GM19468 (cell line): ENCODE data around the gene SGMS1.

Experiments
- ATAC-seq: cut with Tn5 transposase; IDR thresholded peaks from one replicate; pipeline ENCODE4 v1.9.1; 2021; ENCODE audit warnings: mild to moderate bottlenecking, moderate library complexity, moderate number of reproducible peaks; ENCODE audit not compliant: unreplicated experiment; ENCODE audit errors: extremely low read depth

Gene SGMS1

DNA sequence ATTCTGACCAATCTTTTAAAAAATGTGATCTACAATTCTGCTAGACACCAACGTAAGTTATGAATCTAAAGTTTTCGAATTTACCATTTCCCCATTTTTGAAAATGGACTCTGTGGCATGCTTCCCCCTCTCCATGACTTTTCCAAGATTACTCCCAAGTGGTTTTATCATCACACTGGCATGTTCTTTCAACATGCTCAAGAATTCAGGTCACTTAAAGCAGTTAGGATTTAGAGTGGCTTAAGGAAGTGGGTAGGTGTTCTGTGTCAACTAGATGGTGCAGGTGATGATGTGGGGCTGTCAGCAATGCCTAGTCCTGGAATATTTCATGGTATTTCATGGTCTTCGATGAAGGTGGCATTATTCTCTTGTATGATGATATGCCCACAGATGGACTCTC lies 208.5 kb downstream of the SGMS1 start:
- no peak for ATAC-seq

DNA sequence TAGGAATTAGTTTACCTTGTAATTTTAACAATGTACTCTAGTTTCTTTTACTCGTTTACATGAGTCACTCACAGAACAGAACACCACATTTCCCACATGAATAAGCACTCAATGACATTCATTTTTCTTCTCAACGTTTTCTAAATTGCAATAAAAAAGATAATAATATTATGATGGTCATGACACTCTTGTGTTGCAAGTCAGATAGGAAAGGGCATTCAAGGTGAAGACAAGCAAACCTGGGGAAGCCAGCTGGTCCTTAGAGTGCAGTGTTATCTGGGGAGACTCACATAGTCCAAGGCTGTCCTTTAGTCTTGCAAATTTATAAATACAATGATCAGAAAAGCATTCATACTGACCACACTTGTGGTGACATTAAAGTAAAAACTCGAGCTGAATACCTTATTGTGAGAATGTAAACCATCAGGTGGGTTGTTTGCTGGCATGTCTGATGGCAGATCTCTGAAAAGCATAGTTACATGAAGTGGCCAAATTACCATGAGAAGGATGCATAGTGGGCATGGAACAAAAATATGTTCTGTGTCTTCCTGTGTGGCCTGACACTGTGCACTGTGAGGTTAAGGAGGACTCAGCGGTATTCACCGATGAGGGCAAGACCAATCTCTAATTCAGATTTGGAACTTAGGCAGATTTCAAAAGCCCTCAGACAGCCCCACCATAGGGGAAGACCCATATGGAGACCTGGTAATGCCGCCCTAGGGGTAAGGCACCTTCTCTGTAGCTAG lies 213.5 kb downstream of the SGMS1 start:
- no peak for ATAC-seq

DNA sequence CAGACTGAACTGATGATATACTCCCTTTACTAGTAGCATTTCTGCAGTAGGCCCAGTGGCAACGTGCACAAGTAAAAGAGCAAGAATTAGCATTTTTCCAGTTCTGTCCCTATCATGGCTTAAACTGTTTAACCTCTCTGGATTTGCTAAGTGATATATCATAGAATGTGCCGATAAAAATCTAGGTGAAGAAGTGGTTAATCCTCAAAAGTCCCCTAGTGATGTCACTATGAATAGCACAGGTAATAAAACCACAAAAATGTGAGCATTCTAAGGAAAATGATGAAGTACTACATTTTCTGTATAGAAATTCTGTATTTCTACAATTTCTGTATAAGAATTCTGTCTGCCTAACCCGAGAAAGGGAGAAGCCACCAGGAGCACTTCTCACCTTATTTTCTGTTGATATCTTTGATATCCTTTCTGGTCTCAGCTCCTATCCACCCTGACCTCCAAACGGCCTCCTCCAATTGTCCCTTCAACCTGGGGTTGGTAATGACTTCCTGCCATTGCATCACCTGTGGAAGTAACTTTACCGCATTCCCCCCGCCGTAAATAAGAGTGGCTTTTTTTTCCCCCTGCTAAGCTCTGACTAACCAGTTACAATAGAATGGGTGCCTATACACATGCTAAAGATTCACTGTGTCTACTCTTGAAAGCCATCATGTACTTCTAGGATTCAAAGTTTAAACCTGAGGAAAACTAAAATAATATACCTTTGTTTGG lies 216.5 kb downstream of the SGMS1 start:
- no peak for ATAC-seq

DNA sequence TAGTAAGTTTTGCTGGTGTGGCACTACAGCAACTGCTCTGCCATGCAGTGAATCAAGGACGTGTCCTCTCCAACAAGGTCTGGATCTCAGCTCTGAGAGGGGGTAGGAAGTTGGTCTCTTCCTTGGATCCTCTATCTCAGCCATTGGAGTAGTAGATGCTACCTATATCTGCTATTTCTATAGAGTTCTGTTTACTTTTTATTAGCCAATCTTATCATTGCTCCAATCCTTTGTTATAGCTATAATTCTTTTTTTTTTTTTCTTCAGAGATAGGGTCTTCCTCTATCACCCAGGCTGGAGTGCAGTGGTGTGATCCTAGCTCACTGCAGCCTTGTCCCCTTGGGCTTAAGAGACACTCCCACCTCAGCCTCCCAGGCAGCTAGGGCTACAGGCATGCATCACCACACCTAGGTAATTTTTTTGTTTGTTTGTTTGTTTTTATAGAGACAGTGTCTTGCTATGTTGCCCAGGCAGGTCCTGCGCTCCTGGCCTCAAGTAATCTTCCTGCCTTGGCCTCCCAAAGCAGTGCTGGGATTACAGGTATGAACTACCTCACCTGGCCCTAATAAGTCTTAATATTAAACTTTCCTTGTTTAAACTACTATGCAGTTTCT lies 217.2 kb downstream of the SGMS1 start:
- no peak for ATAC-seq

DNA sequence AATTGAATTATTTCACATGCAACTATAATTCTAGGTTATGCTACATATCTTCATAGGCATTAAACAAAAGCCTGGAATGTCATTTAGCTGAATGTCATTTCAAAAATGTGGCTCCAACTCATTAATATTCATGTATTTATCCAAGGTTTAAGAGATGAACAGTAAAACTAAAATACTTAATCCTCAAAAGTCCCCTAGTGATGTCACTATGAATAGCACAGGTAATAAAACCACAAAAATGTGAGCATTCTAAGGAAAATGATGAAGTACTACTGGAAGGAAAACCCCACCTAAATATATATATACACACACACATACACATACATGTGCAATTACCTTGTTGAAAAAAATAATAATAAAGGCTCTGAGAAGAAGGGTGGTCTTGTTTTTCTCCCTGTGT lies 218.0 kb downstream of the SGMS1 start:
- ATAC-seq = no peak

DNA sequence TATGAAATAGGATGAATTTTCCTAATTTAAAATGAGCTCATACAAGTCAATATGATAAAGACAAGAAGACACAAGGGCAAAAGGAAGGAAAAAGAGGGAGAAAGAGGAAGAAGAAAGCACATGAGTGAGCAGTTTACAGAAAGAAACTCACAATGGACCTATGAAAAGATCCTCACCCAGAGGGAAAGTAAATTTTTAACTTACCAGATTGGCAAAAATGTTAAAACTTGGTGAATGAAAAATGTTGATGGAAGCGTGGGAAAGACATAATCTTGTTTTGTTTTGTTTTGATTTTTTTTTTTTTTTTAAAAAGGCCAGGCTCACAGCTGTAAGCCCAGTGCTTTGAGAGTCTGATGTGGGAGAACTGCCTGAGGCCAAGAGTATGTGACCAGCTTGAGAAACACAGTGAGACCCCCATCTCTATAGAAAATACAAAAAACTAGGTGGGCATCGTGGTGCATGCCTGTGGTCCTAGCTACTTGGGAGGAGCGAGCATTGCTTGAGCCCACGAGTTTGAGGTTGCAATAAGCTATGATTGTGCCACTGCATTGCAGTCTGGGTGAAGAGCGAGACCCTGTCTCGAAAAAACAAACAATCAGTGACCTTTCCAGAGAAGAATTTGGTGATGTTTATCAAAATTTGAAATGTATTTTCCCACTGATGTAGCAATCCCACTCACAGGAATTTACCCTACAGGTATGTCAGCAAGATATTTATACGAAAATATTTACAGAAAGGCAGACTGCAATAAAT lies 219.6 kb downstream of the SGMS1 start:
- ATAC-seq = no peak

DNA sequence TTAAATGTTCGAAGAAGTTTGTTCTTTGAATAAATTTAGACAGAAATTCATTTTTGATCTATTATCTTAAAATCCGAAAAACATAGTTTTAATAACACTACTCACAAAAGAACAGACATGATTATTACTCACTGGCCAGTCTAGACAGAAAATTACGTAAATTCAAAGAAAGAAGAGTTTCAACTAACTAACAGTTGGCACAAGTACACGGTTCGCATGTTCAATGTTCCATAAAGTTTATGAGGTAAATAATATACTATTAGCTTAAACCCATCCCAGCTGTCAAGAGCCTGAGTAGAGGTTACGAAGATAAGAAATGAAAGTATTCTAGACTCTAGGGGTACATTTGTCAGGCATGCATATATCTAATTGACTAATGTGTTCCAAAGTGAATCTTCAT lies 220.7 kb downstream of the SGMS1 start:
- no peak for ATAC-seq

DNA sequence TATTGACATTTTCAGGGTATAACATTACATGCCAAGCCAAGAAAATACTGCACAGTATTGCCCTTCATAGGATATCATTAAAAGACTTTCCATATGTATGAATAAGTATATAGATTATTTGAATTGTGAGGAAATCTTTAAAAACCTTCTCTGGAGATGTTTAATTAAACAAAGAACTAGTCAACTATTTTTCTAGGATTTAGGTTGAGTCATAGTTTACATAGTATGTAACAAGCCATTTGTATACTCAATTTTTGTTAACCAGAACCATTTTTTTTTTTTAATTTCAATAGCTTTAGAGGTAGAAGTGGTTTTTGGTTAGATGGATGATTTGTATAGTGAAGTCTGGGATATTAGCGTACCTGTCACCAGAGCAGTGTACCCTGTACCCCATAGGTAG lies 221.3 kb downstream of the SGMS1 start:
- ATAC-seq = no peak

DNA sequence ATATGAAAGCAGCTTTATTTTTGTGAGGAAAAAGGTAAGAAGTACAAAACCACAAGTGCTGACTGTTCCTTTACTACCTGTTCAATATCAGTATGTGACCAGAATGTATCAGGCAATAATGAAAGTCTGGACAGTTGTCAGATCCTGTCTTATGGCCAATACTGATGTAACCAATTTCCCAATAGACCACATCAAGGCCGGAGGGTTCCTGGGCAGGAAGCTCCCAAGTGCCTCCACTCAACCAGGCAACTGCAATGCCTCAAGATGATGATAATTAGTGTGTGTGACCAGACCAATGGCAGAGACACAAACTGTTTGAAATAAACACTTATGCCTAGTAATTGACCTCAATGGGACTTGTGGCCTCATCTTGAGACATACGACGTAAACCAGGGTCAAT lies 223.1 kb downstream of the SGMS1 start:
- ATAC-seq = no peak

DNA sequence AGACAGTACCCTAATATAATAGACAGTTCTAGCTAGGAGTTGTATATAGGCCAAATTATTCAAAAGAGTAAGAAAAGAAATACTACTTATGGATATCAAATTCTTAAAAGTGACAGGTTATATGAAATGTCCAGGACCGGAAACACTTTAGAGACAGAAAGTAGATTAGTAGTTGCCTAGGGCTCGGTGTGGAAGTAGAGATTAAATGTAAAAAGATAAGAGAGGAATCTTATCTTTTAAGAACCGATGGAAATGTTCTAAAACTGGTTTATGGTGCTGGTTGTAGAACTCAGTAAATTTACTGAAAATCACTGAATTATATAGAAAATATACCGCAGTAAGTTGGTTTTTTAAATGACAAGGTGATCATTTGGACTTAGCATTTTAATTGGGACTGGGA lies 224.9 kb downstream of the SGMS1 start:
- ATAC-seq = no peak

DNA sequence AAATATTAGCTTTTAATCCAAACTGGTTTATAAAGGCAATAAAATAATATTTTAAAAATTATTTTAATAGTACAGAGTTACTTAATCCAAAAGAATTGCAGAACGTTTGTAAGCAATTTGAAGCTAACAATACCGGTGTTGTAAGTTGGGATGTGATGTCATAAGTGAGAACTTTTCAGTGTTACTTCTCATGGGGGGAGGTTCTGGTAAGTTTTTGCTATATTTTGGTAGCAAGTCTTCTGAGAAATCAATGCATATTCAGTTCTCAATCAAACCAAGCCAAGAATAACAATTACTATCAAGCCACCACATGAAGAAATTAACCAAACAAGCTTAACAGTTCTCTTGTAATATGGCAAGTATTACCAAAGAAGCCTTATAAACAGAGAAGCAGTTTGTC lies 225.4 kb downstream of the SGMS1 start:
- no peak for ATAC-seq

DNA sequence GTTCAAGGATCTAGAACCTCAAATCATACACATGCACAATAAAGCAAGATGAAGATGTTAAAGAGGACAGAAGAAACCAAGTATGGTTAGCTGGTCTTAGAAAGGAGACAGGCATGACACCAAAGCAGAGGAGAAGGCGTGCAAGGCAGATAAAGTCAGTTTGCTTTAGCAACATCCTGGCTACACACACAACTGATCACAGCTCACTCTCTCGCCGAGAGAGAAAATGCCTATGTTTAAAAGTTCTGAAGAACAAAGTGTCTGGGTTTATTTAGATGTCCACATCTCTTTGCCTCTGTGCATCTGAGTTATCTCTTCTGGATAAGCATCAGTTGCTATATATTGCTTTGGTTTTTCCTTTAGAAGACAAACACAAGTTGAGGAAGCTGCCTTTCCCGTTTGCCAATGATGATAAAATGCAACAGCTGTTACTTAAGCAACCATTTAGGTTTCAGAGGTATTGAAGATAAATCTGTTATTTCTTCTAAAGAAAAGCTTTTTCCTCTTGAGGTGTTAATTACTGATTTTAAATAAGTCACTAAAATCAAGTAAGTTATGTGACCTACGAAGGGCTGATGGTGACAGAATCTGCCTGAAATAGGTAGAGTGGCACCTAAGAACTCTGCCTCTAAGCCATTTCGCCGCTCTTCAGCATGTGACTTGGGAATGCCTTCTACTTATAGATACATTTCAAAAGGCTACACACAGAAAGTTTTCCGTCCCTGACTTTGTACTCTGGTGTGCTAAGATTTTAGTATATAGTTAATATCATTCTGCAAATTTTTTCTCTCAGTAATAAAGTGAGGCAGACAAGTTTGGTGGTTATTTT lies 226.2 kb downstream of the SGMS1 start:
- ATAC-seq = no peak

DNA sequence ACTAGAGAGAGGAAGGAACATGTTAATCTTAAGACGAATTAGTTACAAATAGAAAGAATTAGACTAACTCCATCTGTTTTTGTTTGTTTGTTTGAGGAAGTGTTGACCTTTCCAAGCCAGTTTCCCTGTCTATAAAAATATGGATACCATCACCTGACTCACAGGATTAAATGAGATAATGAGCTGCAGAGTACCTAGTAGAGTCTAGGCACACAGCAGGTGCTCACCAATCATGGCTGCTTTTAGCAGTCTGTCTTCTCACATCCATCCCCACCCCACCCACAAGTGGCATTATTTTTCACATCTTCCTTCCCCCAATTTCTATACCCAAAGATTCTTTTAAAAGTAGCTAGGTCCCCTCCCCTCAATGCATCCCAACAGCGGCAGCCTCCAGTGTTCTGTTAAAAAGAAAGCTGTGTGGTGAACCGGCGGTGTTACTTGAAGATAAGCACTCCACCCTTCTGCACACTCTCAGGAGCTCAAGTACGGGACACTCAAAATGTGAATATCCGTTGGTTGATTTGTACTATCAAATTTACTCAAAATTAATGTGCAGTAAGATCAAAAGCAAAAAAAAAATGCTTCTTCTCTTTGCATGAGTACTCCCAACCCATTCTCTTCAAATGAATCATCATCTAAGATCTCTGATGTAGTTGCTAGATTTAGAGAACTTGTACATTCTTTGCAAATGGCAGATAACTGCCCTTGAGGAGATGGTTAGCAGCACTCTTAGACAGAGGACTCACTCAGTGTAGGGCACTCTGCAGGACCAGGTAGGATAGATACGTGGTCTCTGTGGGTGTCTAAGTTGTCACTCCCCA lies 227.1 kb downstream of the SGMS1 start:
- ATAC-seq = no peak

DNA sequence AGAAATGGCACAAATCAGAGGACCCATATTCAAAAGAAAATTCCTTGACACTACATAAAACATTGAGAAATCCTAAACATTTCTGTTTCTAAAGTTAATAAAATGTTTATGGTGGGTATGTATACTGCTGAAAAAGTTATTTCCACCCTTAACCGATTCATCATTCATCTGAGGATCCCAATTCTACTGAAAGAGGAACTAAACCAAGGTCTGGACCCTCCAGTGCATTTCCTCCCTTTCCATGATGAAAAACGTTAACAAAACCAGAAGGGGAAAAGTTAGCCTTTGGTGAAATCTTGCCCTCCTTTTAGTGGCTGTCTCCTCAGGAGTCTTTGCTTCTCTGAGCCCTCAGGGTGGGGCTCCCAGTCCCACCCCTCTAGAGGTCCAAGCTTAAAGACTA lies 227.9 kb downstream of the SGMS1 start:
- no peak for ATAC-seq

DNA sequence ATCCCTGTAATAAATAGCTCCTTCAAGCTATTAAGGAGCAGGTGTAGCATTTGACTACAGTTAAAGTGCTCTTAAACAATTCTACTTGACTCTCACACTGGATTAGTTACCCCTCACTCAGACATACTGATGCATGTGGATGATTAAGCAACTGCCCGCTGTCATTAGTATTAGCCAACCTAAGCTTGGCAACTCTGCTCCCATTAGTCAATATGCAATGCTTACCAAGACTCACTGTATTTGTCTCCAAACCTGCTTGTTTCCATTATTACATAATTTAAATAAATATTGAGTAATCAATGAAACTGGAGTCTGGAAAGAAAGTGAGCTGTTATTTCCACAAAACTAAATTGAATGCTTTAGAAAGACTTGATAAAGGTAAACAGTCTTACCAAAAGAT lies 228.5 kb downstream of the SGMS1 start:
- no peak for ATAC-seq

DNA sequence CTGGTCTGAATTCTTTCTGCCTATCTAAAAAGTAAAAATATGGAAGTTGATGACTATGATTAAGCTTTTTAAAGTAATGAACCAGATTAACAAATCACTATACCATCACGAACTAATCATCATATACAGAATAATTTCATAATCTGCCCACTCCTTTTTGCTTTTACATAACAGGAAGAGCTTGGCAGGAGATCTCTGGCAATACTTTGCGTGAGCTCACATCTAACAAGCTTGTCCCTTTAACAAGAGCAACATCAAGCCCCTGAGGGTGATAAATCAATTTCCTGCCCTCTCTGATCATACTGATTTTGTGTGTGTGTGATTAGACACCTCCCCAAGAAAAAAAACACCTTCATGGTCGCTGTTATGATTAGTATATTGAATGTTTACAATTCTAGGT lies 228.9 kb downstream of the SGMS1 start:
- ATAC-seq = no peak

DNA sequence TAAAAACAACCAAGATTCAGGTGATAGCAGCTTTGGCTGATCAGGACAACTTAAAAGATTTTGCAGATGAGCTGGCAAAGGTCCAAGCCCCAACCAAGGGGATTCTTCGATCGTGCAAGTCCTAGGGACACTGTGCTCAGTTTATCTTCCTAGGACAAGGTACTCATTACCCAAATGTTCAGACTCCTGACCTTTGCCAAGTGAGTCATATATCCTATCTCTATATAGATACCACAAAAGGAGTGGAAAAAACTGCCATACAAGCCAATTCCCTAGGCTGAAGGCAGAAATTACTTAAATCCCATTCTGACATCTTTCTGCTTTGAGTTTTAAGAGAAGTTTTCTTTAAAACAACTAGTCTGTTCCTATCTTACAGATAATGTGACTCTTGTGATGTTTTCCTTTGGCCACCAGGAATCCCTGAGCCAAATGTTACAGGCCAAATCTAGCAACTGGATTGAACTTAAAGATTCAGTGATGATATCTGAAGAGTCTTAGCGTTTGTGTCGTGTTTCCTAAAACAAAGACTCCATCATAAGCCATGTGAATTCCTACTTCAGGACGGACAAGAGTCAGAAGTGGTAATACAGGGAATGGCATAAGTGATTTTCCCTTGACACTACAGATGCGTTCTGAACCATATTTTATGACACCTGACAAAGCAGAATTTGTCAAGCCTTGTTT lies 229.8 kb downstream of the SGMS1 start:
- ATAC-seq = no peak

DNA sequence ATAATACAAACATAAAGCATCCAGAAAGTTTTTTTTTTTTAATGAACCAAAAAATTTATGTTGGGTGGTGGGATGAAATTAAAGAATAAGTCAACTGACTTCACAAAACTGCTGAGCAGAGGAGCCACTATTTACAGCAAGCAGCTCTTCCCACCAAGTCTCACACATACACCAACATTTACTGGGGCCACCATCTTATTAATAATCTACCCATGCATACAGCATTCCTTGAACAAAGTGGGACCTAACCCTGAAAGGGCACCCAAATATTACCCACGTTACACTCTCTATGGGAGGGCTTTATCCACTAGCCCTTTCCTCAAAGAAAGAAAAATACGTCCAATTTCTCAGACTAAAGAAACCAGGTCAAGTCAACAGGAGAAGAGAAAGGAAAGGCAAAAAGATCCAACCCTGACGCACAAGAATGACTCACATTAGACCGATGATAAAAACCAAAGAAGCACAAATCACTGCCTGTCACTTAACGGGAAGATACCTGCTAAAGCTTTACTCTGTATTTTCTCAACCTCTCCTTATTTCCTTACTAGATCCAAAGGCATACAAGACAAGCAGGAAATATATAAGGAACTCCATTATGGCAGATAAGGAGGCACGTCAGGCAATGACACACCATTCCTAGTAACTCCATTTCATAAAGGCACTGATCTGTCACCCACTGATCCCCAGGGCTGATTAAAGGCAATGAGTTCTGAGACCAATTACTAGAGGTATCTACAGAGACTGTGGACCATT lies 230.6 kb downstream of the SGMS1 start:
- no peak for ATAC-seq
